ENCODE results near the gene CENPS.

CENPS gene

DNA sequence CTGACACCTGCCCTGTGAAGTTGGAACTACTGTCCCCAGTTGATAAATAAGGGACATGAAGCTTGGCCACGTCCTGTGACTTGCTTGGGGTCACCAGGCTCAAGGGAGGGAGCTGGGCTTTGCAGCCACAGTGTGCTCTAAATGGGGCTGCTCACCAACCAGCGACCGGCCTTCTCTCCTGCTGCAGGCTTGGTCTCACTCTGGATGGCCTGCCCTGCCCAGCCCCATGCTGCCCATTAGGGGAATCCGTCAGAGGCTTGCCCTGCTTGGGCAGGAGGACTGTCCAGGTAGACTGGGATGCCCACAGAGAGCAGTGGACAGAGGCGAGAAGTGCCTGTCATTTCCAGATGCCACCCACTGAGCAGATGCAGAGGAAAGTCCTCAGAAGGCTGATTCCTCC, 1.2 kb upstream of the CENPS start:
- Histone ChIP-seq H3K9me3 (no peaks in the 10 kb centered on the region), H3K4me1 (peaks cover 18% of the 10 kb centered on the region), H3K27me3 (ENCODE audit: low read depth) (no peaks in the 10 kb centered on the region), H3K36me3 (replicated peaks) (no peaks in the 10 kb centered on the region), H3K4me3 (no peak overlapping the region)
- in situ Hi-C loops (cut with MboI; ENCODE audit: low sequenced_read_pairs) = loop anchor here (10.0 kb wide), 2 partner anchors 484 to 554 kb away; partner anchors contain the start of genes LZIC and NMNAT1
- no peak for DNase-seq (ENCODE audit: low spot score in 2 of 2)

- Histone ChIP-seq H3K27me3 (ENCODE audit: low read depth) (no peaks in the 10 kb centered on the region), H3K36me3 (replicated peaks) (no peaks in the 10 kb centered on the region), H3K4me3 (peak overlapping the region; percentile 65), H3K9me3 (no peaks in the 10 kb centered on the region), H3K4me1 (peaks cover 18% of the 10 kb centered on the region)
- in situ Hi-C loops (cut with MboI; ENCODE audit: low sequenced_read_pairs) = loop anchor here (5.0 to 10.0 kb wide), 3 partner anchors 67 to 555 kb away; partner anchors contain the start of genes LZIC and NMNAT1
- DNase-seq (ENCODE audit: low spot score in 2 of 2) = no peak
Observed at GRCh38 chr1:10429868-10430215, 391 bp upstream of the CENPS start.

GRCh38 chr1:10431070-10431730, 967 bp downstream of the CENPS start:
- no peaks in the 10 kb centered on the region for H3K36me3 ChIP-seq (replicated peaks)
- H3K4me1 ChIP-seq = peaks cover 18% of the 10 kb centered on the region
- H3K27me3 ChIP-seq (ENCODE audit: low read depth) = no peaks in the 10 kb centered on the region
- DNase-seq (ENCODE audit: low spot score in 2 of 2) = peak in 1 of 2 experiments; percentile 25
- peak overlapping the region; percentile 65 for H3K4me3 ChIP-seq
- no peaks in the 10 kb centered on the region for H3K9me3 ChIP-seq
- in situ Hi-C loops (cut with MboI; ENCODE audit: low sequenced_read_pairs) = loop anchor here (5.0 kb wide), 1 partner anchor 66 kb away; no protein-coding TSS in a partner anchor

GRCh38 chr1:10432910-10433700, 2.9 kb downstream of the CENPS start:
- no peak for DNase-seq (ENCODE audit: low spot score in 2 of 2)
- in situ Hi-C loops (cut with MboI; ENCODE audit: low sequenced_read_pairs) = loop anchor here (5.0 kb wide), 1 partner anchor 64 kb away; no protein-coding TSS in a partner anchor
- no peak overlapping the region for H3K4me3 ChIP-seq

DNA sequence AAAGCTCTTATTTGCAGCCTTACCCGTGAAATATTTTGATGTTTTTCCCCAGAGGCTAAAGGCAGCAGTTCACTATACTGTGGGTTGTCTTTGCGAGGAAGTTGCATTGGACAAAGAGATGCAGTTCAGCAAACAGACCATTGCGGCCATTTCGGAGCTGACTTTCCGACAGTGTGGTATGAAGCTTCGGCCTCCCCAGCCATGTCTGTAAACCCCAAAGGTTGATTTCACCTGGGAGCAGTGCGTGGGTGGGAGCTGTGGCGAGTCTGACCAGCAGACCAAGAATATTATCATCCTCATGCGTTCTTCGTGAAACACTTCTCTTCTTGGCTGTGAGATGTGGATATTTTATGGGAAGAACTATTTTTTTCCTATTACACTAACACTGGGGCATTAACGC, 3.6 kb downstream of the CENPS start:
- DNase-seq (ENCODE audit: low spot score in 2 of 2) = no peak
- Histone ChIP-seq H3K4me3 (no peak overlapping the region), H3K4me1 (peaks cover 12% of the 10 kb centered on the region), H3K9me3 (no peaks in the 10 kb centered on the region), H3K27me3 (ENCODE audit: low read depth) (no peaks in the 10 kb centered on the region), H3K36me3 (replicated peaks) (peaks cover 3% of the 10 kb centered on the region; the same call in 1 of the 2 replicates)
- in situ Hi-C loops (cut with MboI; ENCODE audit: low sequenced_read_pairs) = loop anchor here (5.0 kb wide), 1 partner anchor 64 kb away; no protein-coding TSS in a partner anchor

More at GRCh38 chr1:10432910-10433700, 2.9 kb downstream of the CENPS start:
- Histone ChIP-seq H3K36me3 (replicated peaks) (no peaks in the 10 kb centered on the region), H3K4me1 (peaks cover 12% of the 10 kb centered on the region), H3K27me3 (ENCODE audit: low read depth) (no peaks in the 10 kb centered on the region), H3K9me3 (no peaks in the 10 kb centered on the region)

GRCh38 chr1:10434590-10434989, 4.4 kb downstream of the CENPS start:
- no peak for DNase-seq (ENCODE audit: low spot score in 2 of 2)
- in situ Hi-C loops (cut with MboI; ENCODE audit: low sequenced_read_pairs) = loop anchor here (5.0 kb wide), 1 partner anchor 63 kb away; no protein-coding TSS in a partner anchor
- Histone ChIP-seq H3K9me3 (no peaks in the 10 kb centered on the region), H3K4me1 (peaks cover 12% of the 10 kb centered on the region), H3K36me3 (replicated peaks) (peaks cover 4% of the 10 kb centered on the region; the same call in 1 of the 2 replicates), H3K27me3 (ENCODE audit: low read depth) (no peaks in the 10 kb centered on the region), H3K4me3 (no peak overlapping the region)

DNA sequence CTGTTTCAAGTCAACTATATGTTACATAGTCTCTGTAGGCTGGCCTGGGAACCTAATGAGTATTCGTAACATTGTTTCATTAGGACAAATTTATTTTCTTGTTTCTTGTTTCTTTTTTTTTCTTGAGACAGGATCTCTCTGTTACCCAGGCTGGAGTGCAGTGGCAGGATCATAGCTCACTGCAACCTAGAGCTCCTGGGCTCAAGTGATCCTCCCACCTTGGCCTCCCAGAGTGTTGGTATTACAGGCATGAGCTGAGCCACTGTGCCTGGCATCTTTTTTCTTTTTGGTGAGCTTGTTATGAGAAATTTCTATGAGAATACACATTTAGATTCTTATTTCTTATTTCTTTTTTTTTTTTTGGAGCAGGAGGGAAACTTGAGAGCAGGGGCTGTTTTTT, 6.8 kb downstream of the CENPS start:
- H3K4me1 ChIP-seq = no peaks in the 10 kb centered on the region
- no peak for DNase-seq (ENCODE audit: low spot score in 2 of 2)
- H3K4me3 ChIP-seq = no peak overlapping the region
- in situ Hi-C loops (cut with MboI; ENCODE audit: low sequenced_read_pairs) = no loop called here
- H3K36me3 ChIP-seq (replicated peaks) = peaks cover 4% of the 10 kb centered on the region; the same call in 1 of the 2 replicates
- H3K9me3 ChIP-seq = no peaks in the 10 kb centered on the region
- H3K27me3 ChIP-seq (ENCODE audit: low read depth) = no peaks in the 10 kb centered on the region

DNA sequence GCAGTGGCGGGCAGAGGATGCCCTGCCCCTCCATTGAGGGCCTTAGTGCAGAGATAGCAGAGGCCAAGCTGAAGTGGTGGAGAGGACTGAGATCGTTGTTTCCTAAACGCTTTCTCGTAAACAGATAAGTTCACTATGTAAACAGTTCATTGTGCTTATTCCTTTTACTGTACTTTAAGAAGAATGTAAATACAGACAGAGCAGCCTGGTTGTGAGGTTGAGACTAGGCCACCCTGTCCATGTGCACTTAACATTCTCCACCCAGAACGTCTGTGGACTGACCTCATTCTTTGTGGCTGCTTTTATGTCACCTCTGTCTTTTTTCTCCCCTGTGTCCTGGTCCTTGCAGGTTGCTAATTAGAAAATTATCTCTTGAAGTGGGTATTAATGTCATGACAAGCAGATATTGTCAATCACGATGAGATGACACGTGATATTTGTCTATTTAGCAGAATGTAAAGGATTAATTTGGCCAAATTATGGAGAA, 8.5 kb downstream of the CENPS start:
- DNase-seq (ENCODE audit: low spot score in 2 of 2) = no peak
- in situ Hi-C loops (cut with MboI; ENCODE audit: low sequenced_read_pairs) = no loop called here
- H3K36me3 ChIP-seq (replicated peaks) = peaks cover 4% of the 10 kb centered on the region; the same call in 1 of the 2 replicates
- no peaks in the 10 kb centered on the region for H3K4me1 ChIP-seq
- H3K27me3 ChIP-seq (ENCODE audit: low read depth) = no peaks in the 10 kb centered on the region
- no peaks in the 10 kb centered on the region for H3K9me3 ChIP-seq
- no peak overlapping the region for H3K4me3 ChIP-seq

- Histone ChIP-seq H3K4me3 (no peak overlapping the region), H3K9me3 (no peaks in the 10 kb centered on the region), H3K27me3 (ENCODE audit: low read depth) (no peaks in the 10 kb centered on the region), H3K4me1 (no peaks in the 10 kb centered on the region), H3K36me3 (replicated peaks) (peaks cover 7% of the 10 kb centered on the region; the same call in 1 of the 2 replicates)
- DNase-seq (ENCODE audit: low spot score in 2 of 2) = no peak
- in situ Hi-C loops (cut with MboI; ENCODE audit: low sequenced_read_pairs) = no loop called here
Observed at GRCh38 chr1:10440305-10440704, 10.1 kb downstream of the CENPS start.

- peaks cover 7% of the 10 kb centered on the region; the same call in 1 of the 2 replicates for H3K36me3 ChIP-seq (replicated peaks)
- no peaks in the 10 kb centered on the region for H3K27me3 ChIP-seq (ENCODE audit: low read depth)
- in situ Hi-C loops (cut with MboI; ENCODE audit: low sequenced_read_pairs) = no loop called here
Observed at GRCh38 chr1:10440794-10441193, 10.6 kb downstream of the CENPS start.

GRCh38 chr1:10444248-10444647, 14.0 kb downstream of the CENPS start:
- H3K27me3 ChIP-seq (ENCODE audit: low read depth) = no peaks in the 10 kb centered on the region
- H3K9me3 ChIP-seq = no peaks in the 10 kb centered on the region
- DNase-seq (ENCODE audit: low spot score in 2 of 2) = no peak
- 0 out of 2 replicates have a peak, but pooled peaks cover 4% of the 10 kb centered on the region for H3K36me3 ChIP-seq (replicated peaks)
- H3K4me1 ChIP-seq = no peaks in the 10 kb centered on the region
- in situ Hi-C loops (cut with MboI; ENCODE audit: low sequenced_read_pairs) = no loop called here
- H3K4me3 ChIP-seq = no peak overlapping the region

More at GRCh38 chr1:10440794-10441193, 10.6 kb downstream of the CENPS start:
- no peak overlapping the region for H3K4me3 ChIP-seq
- no peak for DNase-seq (ENCODE audit: low spot score in 2 of 2)
- H3K9me3 ChIP-seq = no peaks in the 10 kb centered on the region
- no peaks in the 10 kb centered on the region for H3K4me1 ChIP-seq

DNA sequence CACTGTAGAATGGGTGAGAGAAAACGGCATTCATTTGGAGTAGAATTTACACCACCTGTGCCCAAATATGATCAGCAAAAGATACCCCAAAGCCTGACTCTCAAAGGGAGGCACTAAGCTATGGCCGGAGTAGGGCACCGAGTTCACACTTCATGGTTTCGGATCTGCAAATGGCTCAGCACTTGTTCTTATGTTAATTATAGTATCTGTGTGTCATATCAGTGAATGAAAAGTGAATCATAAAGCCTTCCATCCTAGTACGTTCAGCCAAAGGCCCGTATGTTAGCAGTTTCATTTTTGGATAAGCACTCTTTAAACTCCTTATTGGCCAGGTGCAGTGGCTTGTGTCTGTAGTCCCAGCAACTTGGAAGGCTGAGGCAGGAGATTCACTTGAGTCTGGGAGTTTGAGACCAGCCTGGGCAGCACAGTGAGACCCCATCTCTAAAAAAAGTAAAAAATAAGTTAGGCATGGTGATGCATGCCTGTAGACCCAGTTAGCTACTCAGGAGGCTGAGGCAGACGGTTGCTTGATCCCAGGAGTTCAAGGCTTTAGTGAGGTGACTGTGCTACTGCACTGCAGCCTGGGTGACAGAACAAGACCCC, 14.7 kb downstream of the CENPS start:
- no peaks in the 10 kb centered on the region for H3K9me3 ChIP-seq
- no peaks in the 10 kb centered on the region for H3K27me3 ChIP-seq (ENCODE audit: low read depth)
- 0 out of 2 replicates have a peak, but pooled peaks cover 4% of the 10 kb centered on the region for H3K36me3 ChIP-seq (replicated peaks)
- DNase-seq (ENCODE audit: low spot score in 2 of 2) = no peak
- no peaks in the 10 kb centered on the region for H3K4me1 ChIP-seq
- in situ Hi-C loops (cut with MboI; ENCODE audit: low sequenced_read_pairs) = no loop called here
- H3K4me3 ChIP-seq = no peak overlapping the region

GRCh38 chr1:10446790-10447422, 16.7 kb downstream of the CENPS start:
- H3K9me3 ChIP-seq = no peaks in the 10 kb centered on the region
- 0 out of 2 replicates have a peak, but pooled peaks cover 4% of the 10 kb centered on the region for H3K36me3 ChIP-seq (replicated peaks)
- H3K4me3 ChIP-seq = no peak overlapping the region
- in situ Hi-C loops (cut with MboI; ENCODE audit: low sequenced_read_pairs) = no loop called here
- no peak for DNase-seq (ENCODE audit: low spot score in 2 of 2)
- no peaks in the 10 kb centered on the region for H3K27me3 ChIP-seq (ENCODE audit: low read depth)
- peaks cover 7% of the 10 kb centered on the region for H3K4me1 ChIP-seq

Data from HAP-1 (cell line).